ENCODE measurements around the gene CHKA. TPM values are rescaled to one million over a fixed set of nuclear protein-coding genes. Genes with fewer than 3 reads are reported as not detected.

The CHKA gene
- 10 to 100 TPM in 3 of 4 donors, 1 to 10 TPM in 1; 7.8 to 21.4 (median 15.3) TPM for total RNA-seq

GRCh38 chr11:68121067-68121899 lies at the start of gene CHKA:
Gene CHKA, minus strand, starts transcription at chr11:68121388. Its CDS starts 211 bp downstream, at chr11:68121177.
- Histone ChIP-seq H3K36me3 (no peaks in the 10 kb centered on the region), H3K27ac (peak within 1 kb of the TSS; percentile 98), H3K4me1 (peaks cover 35% of the 10 kb centered on the region), H3K4me3 (peak within 1 kb of the TSS; percentile 69), H3K9me3 (no peaks in the 10 kb centered on the region), H3K27me3 (no peaks in the 10 kb centered on the region)
- TF ChIP-seq POLR2AphosphoS5 (IDR thresholded peaks at IDR 0.05) (peak in 1 of 3 donors; percentile 41), EP300 (IDR thresholded peaks at IDR 0.05) (no peak), POLR2A (IDR thresholded peaks at IDR 0.05) (peak; percentile 88 to 93), CTCF (IDR thresholded peaks at IDR 0.05) (no peak)
- peak; percentile 93 to 94 for DNase-seq (ENCODE audit: low spot score in 2 of 2)
- WGBS = 0% methylated on average over 37 of the region's 107 CpGs

- DNase-seq (ENCODE audit: low spot score in 2 of 2) = no peak
- Histone ChIP-seq H3K36me3 (peaks cover 94% of the 10 kb centered on the region), H3K4me3 (no peak overlapping the region), H3K27me3 (no peaks in the 10 kb centered on the region), H3K27ac (no peak overlapping the region), H3K4me1 (no peaks in the 10 kb centered on the region), H3K9me3 (no peaks in the 10 kb centered on the region)
- no peak for TF ChIP-seq CTCF (IDR thresholded peaks at IDR 0.05)
- no peak for TF ChIP-seq EP300 (IDR thresholded peaks at IDR 0.05)
- TF ChIP-seq POLR2A (IDR thresholded peaks at IDR 0.05) = no peak
Measured at GRCh38 chr11:68169442-68169841, 48.3 kb upstream of the CHKA start.

GRCh38 chr11:68168694-68169093 lies 47.5 kb upstream of the CHKA start:
- Histone ChIP-seq H3K36me3 (peaks cover 88% of the 10 kb centered on the region), H3K4me1 (no peaks in the 10 kb centered on the region), H3K9me3 (no peaks in the 10 kb centered on the region), H3K27ac (no peak overlapping the region), H3K27me3 (no peaks in the 10 kb centered on the region), H3K4me3 (no peak overlapping the region)
- TF ChIP-seq POLR2A (IDR thresholded peaks at IDR 0.05) = no peak
- TF ChIP-seq POLR2AphosphoS5 (IDR thresholded peaks at IDR 0.05) = no peak
- TF ChIP-seq CTCF (IDR thresholded peaks at IDR 0.05) = no peak
- no peak for TF ChIP-seq EP300 (IDR thresholded peaks at IDR 0.05)
- no peak for DNase-seq (ENCODE audit: low spot score in 2 of 2)
- 99% methylated on average over 5 of the region's 5 CpGs for WGBS

GRCh38 chr11:68167474-68167873 lies 46.3 kb upstream of the CHKA start:
- TF ChIP-seq POLR2A (IDR thresholded peaks at IDR 0.05) = no peak
- Histone ChIP-seq H3K4me3 (no peak overlapping the region), H3K4me1 (no peaks in the 10 kb centered on the region), H3K9me3 (no peaks in the 10 kb centered on the region), H3K36me3 (peaks cover 81% of the 10 kb centered on the region), H3K27me3 (no peaks in the 10 kb centered on the region), H3K27ac (no peak overlapping the region)
- DNase-seq (ENCODE audit: low spot score in 2 of 2) = no peak
- WGBS = 88% methylated on average over 6 of the region's 6 CpGs

GRCh38 chr11:68166969-68167368 lies 45.8 kb upstream of the CHKA start:
- Histone ChIP-seq H3K27me3 (no peaks in the 10 kb centered on the region), H3K27ac (no peak overlapping the region), H3K4me3 (no peak overlapping the region), H3K36me3 (peaks cover 76% of the 10 kb centered on the region), H3K4me1 (no peaks in the 10 kb centered on the region), H3K9me3 (no peaks in the 10 kb centered on the region)
- TF ChIP-seq POLR2A (IDR thresholded peaks at IDR 0.05) (no peak), CTCF (IDR thresholded peaks at IDR 0.05) (no peak), POLR2AphosphoS5 (IDR thresholded peaks at IDR 0.05) (no peak), EP300 (IDR thresholded peaks at IDR 0.05) (no peak)
- WGBS = 87% methylated on average over 4 of the region's 4 CpGs
- DNase-seq (ENCODE audit: low spot score in 2 of 2) = no peak

All from suprapubic skin (tissue), 4 donors.